Prostate gland (tissue), 2 donors: ENCODE measurements around the gene SEMA4F.

ENCODE experiments used
- POLR2A ChIP-seq: fragments of 450-650 bp; IDR thresholded peaks from one replicate; pipeline ENCODE4 v1.6.1; 2016; ENCODE audit warnings: antibody characterized with exemption, mild to moderate bottlenecking
- TF ChIP-seq, protein P1 (sequence below), 4 experiments: fragments of 200-600 bp in 2 of 4; fragments of 450-650 bp in 2 of 4; sonication (generic) in 2 of 4; IDR thresholded peaks; 1 replicate in 3 of 4; 2 replicates in 1 of 4; pipeline ENCODE4 v1.5.1; 2016 to 2019; ENCODE audit warnings: antibody characterized with exemption in 4 of 4, mild to moderate bottlenecking in 2 of 4, moderate library complexity in 2 of 4

DNA sequence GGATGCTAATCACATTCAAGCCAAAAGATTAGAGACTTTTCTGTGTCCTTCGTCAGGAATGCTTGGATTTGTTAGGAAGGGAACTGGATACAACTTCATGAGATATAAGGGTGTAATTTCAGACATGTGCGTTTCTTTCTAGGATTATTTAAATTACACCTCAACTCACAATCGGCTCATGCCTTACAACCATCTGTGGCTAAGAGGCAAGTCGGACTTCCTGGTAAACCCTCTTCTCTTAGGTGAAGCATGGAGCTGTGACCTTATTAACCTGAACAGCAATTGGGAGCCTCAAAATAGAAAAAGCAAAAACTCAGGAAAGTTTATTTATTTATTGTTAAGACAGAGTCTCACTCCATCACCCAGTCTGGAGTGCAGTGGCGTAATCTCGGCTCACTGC lies 61.8 kb downstream of the SEMA4F start:
- TF ChIP-seq, protein P1, sequence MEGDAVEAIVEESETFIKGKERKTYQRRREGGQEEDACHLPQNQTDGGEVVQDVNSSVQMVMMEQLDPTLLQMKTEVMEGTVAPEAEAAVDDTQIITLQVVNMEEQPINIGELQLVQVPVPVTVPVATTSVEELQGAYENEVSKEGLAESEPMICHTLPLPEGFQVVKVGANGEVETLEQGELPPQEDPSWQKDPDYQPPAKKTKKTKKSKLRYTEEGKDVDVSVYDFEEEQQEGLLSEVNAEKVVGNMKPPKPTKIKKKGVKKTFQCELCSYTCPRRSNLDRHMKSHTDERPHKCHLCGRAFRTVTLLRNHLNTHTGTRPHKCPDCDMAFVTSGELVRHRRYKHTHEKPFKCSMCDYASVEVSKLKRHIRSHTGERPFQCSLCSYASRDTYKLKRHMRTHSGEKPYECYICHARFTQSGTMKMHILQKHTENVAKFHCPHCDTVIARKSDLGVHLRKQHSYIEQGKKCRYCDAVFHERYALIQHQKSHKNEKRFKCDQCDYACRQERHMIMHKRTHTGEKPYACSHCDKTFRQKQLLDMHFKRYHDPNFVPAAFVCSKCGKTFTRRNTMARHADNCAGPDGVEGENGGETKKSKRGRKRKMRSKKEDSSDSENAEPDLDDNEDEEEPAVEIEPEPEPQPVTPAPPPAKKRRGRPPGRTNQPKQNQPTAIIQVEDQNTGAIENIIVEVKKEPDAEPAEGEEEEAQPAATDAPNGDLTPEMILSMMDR (IDR thresholded peaks at IDR 0.05): no peak
- TF ChIP-seq POLR2A: no peak
